ENCODE results near the gene GALNT3.

The GALNT3 gene

DNA sequence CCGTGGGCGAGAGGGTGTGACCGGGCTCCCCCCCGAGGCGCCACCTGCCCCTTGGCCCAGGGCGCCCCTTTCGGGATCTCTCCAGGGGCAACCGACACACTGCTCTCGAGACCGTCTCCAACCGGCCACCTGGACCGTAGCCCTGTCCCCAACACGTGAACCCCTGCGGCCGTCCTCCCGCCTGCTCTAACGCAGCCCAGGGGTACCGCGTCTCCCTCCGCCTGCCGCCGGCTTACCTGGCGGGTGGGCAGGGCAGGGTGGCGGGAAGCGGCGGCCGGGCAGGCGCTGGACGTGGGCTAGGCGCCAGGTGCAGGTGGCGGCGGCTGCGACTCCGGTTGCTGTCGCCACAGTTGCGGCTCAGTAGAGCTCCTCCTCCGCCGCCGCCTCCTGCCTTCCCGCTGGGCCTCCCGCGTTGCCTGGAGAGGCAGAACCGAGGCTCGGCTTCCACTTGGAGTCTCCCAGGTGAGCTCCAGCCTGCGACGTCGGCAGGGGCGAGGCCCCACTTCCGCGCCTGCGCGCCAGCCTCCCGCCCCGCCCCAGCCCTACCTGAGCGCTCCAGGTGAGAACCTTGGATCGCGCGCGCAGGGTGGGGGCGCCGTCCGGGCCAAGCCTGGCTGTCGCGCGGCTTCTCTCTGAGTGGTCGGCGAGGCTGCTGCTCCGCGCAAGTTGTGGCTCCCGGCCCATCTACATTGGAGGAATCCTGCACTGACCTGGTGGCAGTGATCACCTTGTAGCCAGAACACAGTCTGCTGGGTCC, at the start of gene GALNT3:
Gene GALNT3 (minus strand): TSS at position 469 of the 757 bp plus-strand sequence. CDS start 23,547 bp downstream, outside the sequence.
- DNase-seq (ENCODE audit: low read depth in 2 of 2, low spot score in 1 of 2), result no peak

DNA sequence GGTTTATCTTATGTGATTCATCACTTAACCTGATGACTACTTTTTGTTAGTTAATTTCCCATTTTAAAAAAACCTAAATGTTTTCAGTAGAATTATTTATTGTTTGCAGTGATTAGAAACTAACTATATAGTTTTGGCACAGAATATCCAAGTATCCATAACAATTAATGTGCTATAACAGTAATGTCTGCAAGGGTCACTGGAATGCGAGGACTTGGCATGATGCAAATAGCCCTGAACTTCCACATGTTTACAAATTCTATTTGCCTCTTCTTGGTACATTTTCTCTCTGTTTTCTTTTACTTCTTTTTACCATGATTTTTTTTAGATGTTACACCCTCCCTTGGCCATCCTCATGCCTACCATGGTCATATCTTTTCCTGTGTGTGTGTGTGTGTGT, 49.3 kb upstream of the GALNT3 start:
- DNase-seq (ENCODE audit: low read depth in 2 of 2, low spot score in 1 of 2), result no peak

DNA sequence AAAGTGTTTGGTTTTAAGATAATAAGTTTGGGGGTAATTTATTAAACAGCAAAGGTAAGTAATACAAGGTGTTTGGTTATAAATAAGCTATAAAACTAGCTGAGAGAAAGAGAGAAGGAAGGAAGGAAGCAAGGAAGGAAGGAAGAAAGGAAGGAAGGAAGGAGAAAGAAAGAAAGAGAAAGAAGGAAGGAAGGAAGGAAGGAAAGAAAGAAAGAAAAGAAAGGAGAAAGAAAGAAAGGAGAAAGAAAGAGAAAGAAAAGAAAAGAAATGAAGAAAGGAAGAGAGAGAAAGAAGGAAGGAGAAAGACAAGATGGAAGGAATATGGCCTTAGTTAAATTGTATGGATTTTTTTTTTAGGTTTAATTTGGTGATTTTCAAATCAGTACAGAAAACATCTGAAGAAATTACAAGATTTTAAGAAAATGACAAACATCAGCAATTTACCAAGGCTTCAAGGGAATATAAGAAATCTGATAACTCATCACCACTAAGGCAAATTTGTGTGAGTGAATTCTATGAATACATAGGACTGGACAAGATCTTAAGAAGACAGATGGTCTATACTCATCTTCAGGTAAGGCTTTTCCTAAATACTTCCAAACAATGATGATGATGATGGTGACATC, 46.4 kb upstream of the GALNT3 start:
- DNase-seq (ENCODE audit: low read depth in 2 of 2, low spot score in 1 of 2), result no peak

DNA sequence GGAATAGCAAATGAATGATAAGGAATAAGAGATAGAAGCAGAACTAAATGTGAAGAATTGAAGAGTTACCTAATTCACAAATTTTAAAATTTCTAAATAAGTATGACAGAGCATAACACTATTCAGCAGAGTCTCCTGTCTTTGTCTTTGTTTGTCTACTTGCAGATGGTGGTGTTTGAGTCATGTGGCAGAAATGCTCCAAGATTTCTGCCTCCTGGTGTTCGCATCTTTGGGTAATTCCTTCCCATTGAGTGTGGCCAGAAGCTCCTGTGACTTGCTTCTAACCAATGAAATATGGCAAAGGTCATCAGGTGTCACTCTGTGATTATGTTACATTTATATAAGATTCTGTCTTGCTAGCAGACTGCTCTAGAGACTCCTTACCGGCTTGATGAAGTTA, 45.6 kb upstream of the GALNT3 start:
- DNase-seq (ENCODE audit: low read depth in 2 of 2, low spot score in 1 of 2), result no peak

DNA sequence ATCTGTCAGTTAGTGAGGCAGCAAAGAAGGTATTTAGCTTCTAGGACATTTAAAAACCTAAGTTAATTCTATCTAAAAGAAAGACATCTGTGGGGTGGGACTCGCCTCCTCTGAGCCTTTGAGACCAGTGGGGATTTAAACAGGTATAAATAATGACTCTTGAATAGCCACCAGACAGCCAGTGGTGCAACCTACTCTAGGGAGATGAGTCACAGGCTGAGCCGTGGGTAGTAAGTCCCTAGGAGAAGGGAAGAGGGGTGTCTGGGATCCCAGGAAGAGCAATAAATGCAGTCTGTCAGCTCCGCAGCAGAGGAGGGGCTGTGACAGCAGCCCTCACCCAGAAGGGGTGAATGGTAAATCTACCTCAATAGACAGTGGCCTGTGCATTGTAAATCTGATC, 43.1 kb upstream of the GALNT3 start:
- DNase-seq (ENCODE audit: low read depth in 2 of 2, low spot score in 1 of 2), result no peak

DNA sequence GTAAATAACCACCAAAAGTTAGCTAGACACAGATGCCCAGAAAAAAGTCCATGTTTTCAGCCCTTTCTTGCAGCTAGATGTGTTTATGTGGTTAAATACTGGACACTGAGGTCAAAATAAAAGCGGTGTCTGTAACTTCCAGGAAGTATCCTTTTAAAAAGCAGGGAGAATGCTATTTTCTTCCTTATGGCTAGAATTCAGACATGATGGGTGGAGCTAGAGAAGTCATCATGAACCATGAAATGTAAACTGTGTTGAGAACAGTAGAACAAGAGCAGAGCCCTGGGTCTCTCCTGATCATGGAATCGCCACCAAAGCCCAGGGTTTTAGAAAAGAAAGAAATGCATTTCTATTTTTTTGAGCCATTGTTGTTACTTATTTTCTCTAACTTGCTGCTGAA, 41.3 kb upstream of the GALNT3 start:
- no peak for DNase-seq (ENCODE audit: low read depth in 2 of 2, low spot score in 1 of 2)

DNA sequence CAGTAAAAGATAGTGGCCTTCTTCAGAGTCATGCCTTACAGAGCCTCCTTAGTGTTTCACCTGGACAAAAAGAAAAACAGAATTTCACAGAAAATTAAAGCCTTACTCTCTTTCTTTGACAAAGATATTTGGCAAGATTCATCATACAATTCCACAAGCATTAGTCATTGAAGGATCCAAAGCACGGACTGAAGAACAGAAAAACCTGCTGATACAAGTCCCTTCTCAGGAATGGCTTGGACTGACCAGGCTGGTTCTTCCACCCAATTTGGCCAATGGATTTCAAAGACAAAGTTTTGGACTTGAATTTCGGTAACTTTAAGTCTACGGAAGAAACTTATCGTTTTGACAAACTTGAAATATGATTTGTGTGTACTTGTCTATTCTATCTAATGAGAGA, 39.1 kb upstream of the GALNT3 start:
- no peak for DNase-seq (ENCODE audit: low read depth in 2 of 2, low spot score in 1 of 2)

DNA sequence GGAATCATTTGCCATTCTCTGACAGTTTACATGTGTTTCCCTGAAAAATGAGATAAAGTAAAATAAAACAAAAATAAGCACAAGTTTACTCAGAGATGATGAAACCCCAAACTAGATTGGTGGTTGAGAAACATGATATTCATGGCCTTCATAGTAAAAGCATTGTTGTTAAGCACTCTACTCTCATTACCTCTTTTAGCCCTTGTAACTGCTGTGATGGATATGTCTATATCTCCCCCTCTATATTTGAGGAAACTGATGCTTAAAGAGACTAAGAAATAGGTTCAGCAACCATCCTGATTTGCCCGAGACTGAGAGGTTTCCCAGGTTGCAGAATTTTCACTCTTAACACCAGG, 33.9 kb upstream of the GALNT3 start:
- no peak for DNase-seq (ENCODE audit: low read depth in 2 of 2, low spot score in 1 of 2)

DNA sequence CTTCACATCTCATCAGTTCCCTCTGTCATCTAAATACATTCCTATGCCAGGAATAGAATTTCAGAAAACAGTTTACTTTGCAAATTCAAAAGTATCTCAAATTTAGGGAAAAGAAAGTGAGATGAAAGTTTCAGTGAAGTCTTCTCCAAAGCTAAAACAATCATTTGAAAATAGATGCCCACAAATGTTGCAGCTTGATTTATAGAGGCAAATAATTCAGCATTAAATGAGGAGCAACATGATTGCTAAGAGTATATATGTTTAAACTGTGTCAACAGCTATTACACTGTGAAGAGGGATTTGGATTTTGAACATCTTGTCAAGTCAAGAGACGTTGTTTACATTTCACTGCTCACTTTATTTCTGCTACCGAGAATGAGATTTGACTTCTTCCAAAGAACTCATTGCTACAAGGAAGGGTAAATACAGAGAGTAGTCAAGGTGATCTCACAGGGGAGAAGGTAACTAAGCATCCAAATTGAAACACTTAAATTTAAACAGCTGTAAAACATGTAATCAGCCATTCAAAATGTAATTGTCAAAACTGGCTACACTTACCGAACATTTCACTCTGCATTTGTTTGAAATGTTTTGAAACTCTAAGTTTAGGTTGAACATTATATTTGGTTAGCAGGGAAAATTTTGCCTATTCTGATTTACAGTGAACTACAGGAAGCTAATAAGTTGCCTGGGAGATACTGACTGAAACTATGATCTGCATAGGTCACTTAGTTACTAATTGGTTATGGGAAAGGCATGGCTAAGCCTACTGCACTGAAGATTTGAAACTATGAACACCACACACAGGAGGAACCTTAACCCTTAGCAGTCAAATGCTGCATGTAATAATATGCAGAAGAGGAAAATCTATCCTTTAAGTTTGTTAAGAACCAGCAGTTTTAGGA, 33.2 kb upstream of the GALNT3 start:
- DNase-seq (ENCODE audit: low read depth in 2 of 2, low spot score in 1 of 2), result no peak

DNA sequence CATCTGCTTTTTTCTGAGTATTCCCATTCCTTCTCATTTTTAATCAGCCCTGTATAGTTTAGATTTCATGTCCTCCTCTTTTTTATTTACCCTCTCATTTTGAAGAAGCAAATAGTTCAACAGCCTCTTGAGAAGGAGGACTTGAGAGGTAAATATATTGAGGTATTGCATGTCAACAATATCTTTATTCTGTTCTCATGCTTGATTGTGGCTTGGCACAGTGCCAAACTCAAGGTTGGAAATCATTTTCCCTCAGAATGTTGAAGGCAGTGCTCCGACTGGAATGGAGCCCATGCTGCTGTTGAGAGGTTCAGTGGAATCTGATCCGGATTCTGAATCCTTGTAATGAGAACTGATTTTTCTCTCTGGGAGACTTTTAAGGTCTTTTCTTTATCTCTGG, 31.0 kb upstream of the GALNT3 start:
- no peak for DNase-seq (ENCODE audit: low read depth in 2 of 2, low spot score in 1 of 2)

DNA sequence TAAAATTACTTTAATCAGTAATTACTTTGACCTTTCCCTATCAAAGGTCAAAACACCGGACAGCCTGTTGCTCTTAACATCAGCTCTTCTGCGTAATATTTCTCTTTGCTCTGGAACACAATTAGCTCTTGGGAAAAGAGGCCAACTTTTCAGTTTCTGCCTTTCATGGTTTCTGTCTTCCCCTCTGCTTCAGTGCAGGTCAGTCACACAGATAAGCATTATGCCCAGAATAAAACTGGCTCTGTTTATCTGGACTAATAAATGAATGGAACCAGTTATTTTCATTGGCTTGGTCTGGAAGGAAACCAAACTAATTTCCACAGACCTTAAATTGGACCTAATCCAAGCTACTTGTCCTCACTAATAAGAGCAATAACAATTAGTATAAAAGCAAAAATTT, 26.2 kb upstream of the GALNT3 start:
- no peak for DNase-seq (ENCODE audit: low read depth in 2 of 2, low spot score in 1 of 2)

DNA sequence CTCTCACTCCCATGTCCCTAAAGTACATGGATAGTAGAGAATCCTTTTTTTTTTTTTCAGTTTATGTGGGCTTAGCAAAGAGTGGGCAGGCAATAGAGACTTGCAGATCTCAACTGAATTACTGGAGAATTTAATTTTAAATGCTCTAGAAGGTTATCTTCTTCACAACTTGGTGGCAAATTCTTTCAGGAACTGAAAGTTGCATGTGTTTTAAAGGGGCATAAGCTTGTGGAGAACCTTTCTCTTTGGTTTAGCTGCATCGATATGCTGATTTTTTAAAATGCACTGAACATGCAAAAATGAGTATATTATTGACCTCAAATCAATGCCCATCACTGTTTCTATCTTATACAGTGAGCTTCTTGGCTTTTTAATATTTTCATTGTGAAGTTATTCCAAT, 24.9 kb upstream of the GALNT3 start:
- DNase-seq (ENCODE audit: low read depth in 2 of 2, low spot score in 1 of 2), result no peak

DNA sequence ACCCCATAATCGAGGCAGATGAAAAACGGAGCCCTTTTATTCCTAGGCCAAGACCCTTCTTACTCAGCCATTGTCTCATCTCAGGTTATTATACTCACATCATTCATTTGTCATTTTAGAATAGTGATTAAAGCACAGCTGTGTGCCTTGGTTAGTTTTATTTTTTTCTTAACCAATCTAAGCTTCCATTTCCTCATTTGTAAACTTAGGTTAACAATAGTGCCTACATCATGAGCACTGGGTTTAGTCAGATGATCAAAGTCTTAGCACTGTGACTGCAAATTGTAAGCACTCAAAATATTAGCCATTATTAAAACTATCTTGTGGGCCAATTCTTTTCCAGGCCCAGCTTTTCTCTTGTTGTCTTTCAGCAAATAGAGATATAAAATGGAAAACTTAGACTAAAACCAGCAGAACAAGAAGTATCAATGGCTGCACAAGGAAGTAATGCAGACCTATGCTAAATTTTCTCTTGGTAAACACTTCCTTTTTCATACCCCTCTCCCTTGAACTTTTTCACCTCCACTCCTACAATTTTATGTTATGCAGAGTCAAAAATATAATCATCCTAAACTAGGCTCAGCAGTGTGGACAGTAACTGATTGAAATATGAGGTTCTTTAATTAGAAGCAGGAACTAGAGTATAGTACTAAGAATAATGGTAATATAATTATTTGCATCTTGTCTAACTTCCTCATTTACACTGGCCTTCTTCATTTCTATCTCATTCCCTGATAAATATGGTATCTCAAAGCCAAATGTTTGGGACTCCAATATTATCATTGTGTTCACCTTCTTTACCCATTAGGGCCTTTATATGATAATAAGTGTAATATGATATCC, 21.5 kb upstream of the GALNT3 start:
- DNase-seq (ENCODE audit: low read depth in 2 of 2, low spot score in 1 of 2), result no peak

DNA sequence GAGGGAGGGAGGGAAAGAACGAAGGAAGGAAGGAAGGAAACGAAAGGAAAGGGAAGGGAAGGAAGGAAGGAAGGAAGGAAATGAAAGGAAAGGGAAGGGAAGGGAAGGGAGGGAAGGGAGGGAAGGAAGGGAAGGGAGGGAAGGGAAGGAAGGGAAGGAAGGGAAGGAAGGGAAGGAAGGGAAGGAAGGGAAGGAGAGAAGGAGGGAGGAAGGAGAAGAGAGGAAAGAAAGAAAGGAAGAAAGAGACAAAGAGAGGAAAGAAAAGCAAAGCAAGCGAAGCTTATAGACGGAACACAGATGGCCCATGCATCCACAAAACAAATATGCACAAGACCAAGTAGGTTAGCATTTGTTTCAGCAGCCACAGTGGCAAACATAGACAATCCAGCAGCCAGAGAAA, 20.4 kb upstream of the GALNT3 start:
- DNase-seq (ENCODE audit: low read depth in 2 of 2, low spot score in 1 of 2), result no peak

DNA sequence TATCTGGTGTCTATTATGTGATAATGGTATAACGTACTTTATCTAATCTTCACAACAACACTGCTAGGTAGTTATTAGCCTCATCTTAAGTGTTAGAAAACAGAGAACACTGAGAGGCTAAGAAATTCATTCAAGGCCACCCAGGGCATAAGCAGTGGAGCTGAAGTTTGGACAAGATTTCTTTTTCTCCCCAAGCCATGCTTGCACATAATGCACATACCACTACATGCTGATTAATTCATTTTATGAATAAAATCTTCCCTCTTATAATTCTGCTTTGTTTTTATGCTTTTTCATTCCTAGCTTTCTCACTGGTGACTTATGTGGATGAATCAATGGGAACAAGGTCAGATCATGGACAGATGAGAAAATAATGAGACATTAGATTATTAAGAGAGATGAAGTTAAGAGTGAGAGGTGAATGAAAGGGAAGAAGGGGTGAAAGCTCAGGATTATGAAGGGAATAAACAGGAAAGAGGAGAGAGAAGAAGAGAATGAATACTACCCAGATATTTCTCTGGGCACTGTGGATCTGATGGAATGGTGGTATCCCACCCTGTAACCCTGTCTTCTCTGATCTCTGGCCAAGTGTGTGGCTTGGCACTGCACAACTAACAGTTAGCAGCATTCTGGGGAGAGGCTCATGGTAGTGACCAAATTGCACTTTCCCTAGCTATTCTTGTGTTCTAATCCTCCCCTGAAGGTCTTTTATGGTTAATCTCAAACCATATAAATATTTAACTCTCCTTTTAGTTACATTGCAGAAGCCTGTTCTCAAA, 17.7 kb upstream of the GALNT3 start:
- no peak for DNase-seq (ENCODE audit: low read depth in 2 of 2, low spot score in 1 of 2)

DNA sequence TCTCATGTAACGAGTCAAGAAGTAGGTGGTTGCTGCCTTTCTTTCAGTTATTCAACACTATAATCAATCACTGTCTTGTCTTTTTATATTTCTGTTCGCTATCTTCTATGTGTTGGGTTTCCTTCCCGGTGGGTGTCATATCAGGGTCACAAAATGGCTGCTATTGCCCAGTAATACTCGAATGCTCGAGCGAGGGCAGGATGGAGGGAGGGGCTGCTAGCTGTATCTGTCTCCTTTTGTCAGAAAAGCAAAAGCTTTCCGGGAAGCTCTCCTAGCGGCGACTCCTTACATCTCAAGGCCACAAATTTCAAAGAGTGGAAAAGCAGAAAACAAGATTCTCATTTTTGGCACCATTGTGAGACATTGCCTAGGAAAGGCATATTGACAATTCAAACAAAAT, 16.4 kb upstream of the GALNT3 start:
- DNase-seq (ENCODE audit: low read depth in 2 of 2, low spot score in 1 of 2), result no peak

DNA sequence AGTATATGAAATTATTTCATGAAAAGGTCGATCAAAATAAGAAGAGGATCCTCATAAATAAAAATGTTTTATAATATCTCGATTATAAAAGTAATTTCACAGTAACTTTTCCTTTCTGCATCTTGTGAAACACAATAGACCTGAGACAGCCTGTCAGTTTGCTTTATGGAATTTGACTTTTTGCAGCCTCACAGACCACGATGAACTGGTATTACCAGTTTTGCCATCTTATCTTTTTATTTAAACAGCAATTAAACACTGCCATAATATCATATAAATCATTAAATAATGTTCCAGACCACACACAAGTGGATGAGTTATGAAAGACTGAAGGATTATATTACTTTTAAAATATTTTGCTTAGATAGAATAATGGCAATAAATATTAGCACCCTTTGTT, 10.7 kb upstream of the GALNT3 start:
- DNase-seq (ENCODE audit: low read depth in 2 of 2, low spot score in 1 of 2), result no peak

DNA sequence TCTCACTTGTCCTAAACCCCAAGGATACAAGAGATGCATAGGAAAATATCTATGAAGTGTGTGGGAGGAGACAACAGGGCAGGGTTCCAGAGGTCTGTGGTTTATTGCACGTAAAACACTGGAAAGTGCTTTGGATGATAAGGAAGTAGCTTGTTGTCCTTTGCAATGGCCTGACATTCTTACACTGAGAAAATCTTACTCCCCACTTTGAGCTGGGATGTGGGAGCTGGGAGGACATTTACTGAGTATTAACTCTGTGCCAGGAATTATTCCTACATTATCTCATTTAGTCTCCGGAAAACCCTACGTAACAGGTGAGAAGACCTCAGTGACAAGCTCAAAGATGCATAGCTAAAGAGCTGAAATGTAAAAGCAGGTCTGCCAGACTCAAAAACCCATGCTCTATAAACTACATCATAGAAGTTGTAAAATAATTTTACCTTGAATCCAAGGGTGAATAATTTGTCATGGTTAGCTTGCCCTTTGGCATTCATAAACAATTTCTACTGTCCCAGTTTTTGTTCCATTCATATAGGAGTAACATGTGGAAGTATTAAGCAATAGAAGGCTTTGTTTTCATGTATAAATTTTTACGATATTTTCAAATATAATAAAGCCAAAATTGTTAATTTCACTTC, 9.2 kb upstream of the GALNT3 start:
- DNase-seq (ENCODE audit: low read depth in 2 of 2, low spot score in 1 of 2), result no peak

DNA sequence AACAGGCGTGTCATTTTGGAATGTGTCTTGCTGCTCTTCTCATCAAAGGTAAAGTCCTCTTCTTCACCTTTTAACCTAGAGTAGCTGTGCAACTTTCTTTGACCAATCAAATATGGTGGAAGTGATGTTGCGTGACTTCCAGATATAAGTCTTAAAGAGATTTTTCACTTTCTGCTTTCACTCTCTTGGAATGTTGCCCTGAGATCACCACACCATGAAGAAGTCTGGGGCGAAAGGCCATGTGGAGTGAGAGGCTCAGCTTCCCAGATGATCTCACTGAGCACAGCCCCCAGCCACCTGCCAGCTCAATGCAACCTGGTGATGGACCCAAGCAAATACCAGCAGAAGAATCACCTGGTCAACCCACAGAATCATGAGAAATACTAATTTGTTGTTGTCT, 7.1 kb upstream of the GALNT3 start:
- no peak for DNase-seq (ENCODE audit: low read depth in 2 of 2, low spot score in 1 of 2)
